H9 (cell line): Measurements from ENCODE around the gene TEX12. TPM values are rescaled to one million over a fixed set of nuclear protein-coding genes. Genes with fewer than 3 reads are reported as not detected.

Experiments used
- DNase-seq: peaks from one replicate; pipeline ENCODE4 v3.0.0-alpha.2; 2017
- H2AFZ ChIP-seq: one replicate; pipeline ENCODE4 v1.6.1; 2013; ENCODE audit warnings: mild to moderate bottlenecking, low read length, control low read depth, moderate library complexity
- H2AK5ac ChIP-seq: 2 replicates; pipeline ENCODE4 v1.6.1; 2013; ENCODE audit warnings: low read length, control low read depth, mixed read lengths; ENCODE audit not compliant: insufficient read length
- H2BK120ac ChIP-seq: one replicate; pipeline ENCODE4 v1.6.1; 2013; ENCODE audit warnings: low read depth, mild to moderate bottlenecking, low read length, control low read depth, inconsistent platforms; ENCODE audit not compliant: poor library complexity, severe bottlenecking
- H2BK12ac ChIP-seq: 2 replicates; pipeline ENCODE4 v1.6.1; 2013; ENCODE audit warnings: low read length, control low read depth, mixed read lengths, low read depth; ENCODE audit not compliant: insufficient read length
- H2BK15ac ChIP-seq: 2 replicates; pipeline ENCODE4 v1.6.1; 2013; ENCODE audit warnings: low read depth, low read length, control low read depth
- H2BK20ac ChIP-seq: one replicate; pipeline ENCODE4 v1.6.1; 2013; ENCODE audit warnings: low read depth, mild to moderate bottlenecking, low read length, control low read depth, inconsistent platforms; ENCODE audit not compliant: poor library complexity, severe bottlenecking
- H2BK5ac ChIP-seq: 2 replicates; pipeline ENCODE4 v1.6.1; 2013; ENCODE audit warnings: low read length, control low read depth, mixed read lengths; ENCODE audit not compliant: insufficient read length
- H3K14ac ChIP-seq: 2 replicates; pipeline ENCODE4 v1.6.1; 2013; ENCODE audit warnings: low read length, control low read depth; ENCODE audit not compliant: insufficient read depth
- H3K18ac ChIP-seq: 2 replicates; pipeline ENCODE4 v1.6.1; 2013; ENCODE audit warnings: low read depth, mild to moderate bottlenecking, mixed read lengths, low read length, control low read depth; ENCODE audit not compliant: insufficient read length
- H3K23ac ChIP-seq: 2 replicates; pipeline ENCODE4 v1.6.1; 2013; ENCODE audit warnings: low read length, control low read depth, mixed read lengths, low read depth; ENCODE audit not compliant: insufficient read length
- H3K23me2 ChIP-seq: 2 replicates; pipeline ENCODE4 v1.6.1; 2013; ENCODE audit warnings: low read depth, mild to moderate bottlenecking, mixed read lengths, low read length, control low read depth; ENCODE audit not compliant: insufficient read length, poor library complexity, severe bottlenecking
- H3K27ac ChIP-seq: 2 replicates; pipeline ENCODE4 v1.5.1; 2013; ENCODE audit warnings: low read length, control low read depth, mixed read lengths, low read depth; ENCODE audit not compliant: insufficient read length
- H3K27me3 ChIP-seq: 2 replicates; pipeline ENCODE4 v1.6.1; 2013; ENCODE audit warnings: low read length, control low read depth, inconsistent platforms; ENCODE audit not compliant: insufficient read depth
- H3K4ac ChIP-seq: 2 replicates; pipeline ENCODE4 v1.6.1; 2013; ENCODE audit warnings: low read depth, mild to moderate bottlenecking, control low read depth, inconsistent platforms, low read length, moderate library complexity
- H3K4me1 ChIP-seq: 2 replicates; pipeline ENCODE4 v1.6.1; 2013; ENCODE audit warnings: low read length, control low read depth, inconsistent platforms; ENCODE audit not compliant: insufficient read depth
- H3K4me2 ChIP-seq: 2 replicates; pipeline ENCODE4 v1.6.1; 2013; ENCODE audit warnings: low read length, control low read depth, mixed read lengths; ENCODE audit not compliant: insufficient read length, insufficient read depth
- H3K56ac ChIP-seq: 2 replicates; pipeline ENCODE4 v1.6.1; 2013; ENCODE audit warnings: low read depth, mild to moderate bottlenecking, mixed read lengths, low read length, control low read depth; ENCODE audit not compliant: insufficient read length
- H3K79me1 ChIP-seq: 2 replicates; pipeline ENCODE4 v1.6.1; 2013; ENCODE audit warnings: low read depth, mild to moderate bottlenecking, moderate library complexity, low read length, control low read depth, inconsistent platforms; ENCODE audit not compliant: insufficient read depth, poor library complexity, severe bottlenecking
- H3K79me2 ChIP-seq: 2 replicates; pipeline ENCODE4 v1.6.1; 2013; ENCODE audit warnings: low read length, control low read depth, inconsistent platforms; ENCODE audit not compliant: insufficient read depth
- H3K9ac ChIP-seq: 2 replicates; pipeline ENCODE4 v1.6.1; 2013; ENCODE audit warnings: low read length, control low read depth, mixed read lengths; ENCODE audit not compliant: insufficient read length; ENCODE audit errors: extremely low read depth
- H3K9me3 ChIP-seq: one replicate; pipeline ENCODE4 v1.6.1; 2013; ENCODE audit warnings: low read depth, low read length, inconsistent platforms; ENCODE audit not compliant: control insufficient read depth
- H3T11ph ChIP-seq: one replicate; pipeline ENCODE4 v1.6.1; 2013; ENCODE audit warnings: mild to moderate bottlenecking, low read length, control low read depth, inconsistent platforms
- H4K20me1 ChIP-seq: one replicate; pipeline ENCODE4 v1.6.1; 2013; ENCODE audit not compliant: control insufficient read depth, insufficient read length, insufficient read depth
- H4K5ac ChIP-seq: 2 replicates; pipeline ENCODE4 v1.6.1; 2013; ENCODE audit warnings: low read depth, mild to moderate bottlenecking, mixed read lengths, low read length, control low read depth; ENCODE audit not compliant: insufficient read length
- H4K8ac ChIP-seq: replicated peaks from 2 replicates; pipeline ENCODE4 v1.6.1; 2013; ENCODE audit warnings: low read length, control low read depth, mixed read lengths, low read depth; ENCODE audit not compliant: insufficient read length
- H4K91ac ChIP-seq: 2 replicates; pipeline ENCODE4 v1.6.1; 2013; ENCODE audit warnings: low read depth, mild to moderate bottlenecking, moderate library complexity, mixed read lengths, low read length, control low read depth; ENCODE audit not compliant: insufficient read length
- H3K27ac Mint-ChIP-seq, 3 experiments: 2 replicates in 2 of 3; 3 replicates in 1 of 3; pipeline ENCODE4 v1.8.0; 2020 to 2021; ENCODE audit warnings: mixed read lengths in 3 of 3, mild to moderate bottlenecking in 1 of 3, moderate library complexity in 1 of 3
- H3K27me3 Mint-ChIP-seq: 2 replicates; pipeline ENCODE4 v1.8.0; 2021; ENCODE audit warnings: low read depth, mild to moderate bottlenecking, moderate library complexity, mixed read lengths
- H3K36me3 Mint-ChIP-seq, 3 experiments: 2 replicates in 2 of 3; 3 replicates in 1 of 3; pipeline ENCODE4 v1.8.0; 2020 to 2021; ENCODE audit warnings: low read depth in 3 of 3, mixed read lengths in 3 of 3; ENCODE audit not compliant: insufficient read depth in 1 of 3
- H3K4me1 Mint-ChIP-seq, 2 experiments: 2 replicates each; pipeline ENCODE4 v1.8.0; 2020; ENCODE audit warnings: mixed read lengths in 2 of 2
- H3K4me3 Mint-ChIP-seq, 2 experiments: 2 replicates in 1 of 2; 3 replicates in 1 of 2; pipeline ENCODE4 v1.8.0; 2020 to 2021; ENCODE audit warnings: mild to moderate bottlenecking in 2 of 2, mixed read lengths in 2 of 2, moderate library complexity in 1 of 2
- H3K9me3 Mint-ChIP-seq, 2 experiments: 2 replicates in 1 of 2; 3 replicates in 1 of 2; pipeline ENCODE4 v1.8.0; 2020; ENCODE audit warnings: mild to moderate bottlenecking in 2 of 2, mixed read lengths in 2 of 2, moderate library complexity in 1 of 2
- WGBS: extraction: QIAGEN DNeasy Blood & Tissue Kit; methylation state at CpG from one replicate; pipeline ENCODE4 v1.1.7; 2013; ENCODE audit warnings: missing lambda C conversion rate, low lambda C conversion rate, mixed read lengths; ENCODE audit not compliant: insufficient read length; ENCODE audit errors: extremely low coverage; 5-methylcytosine and 5-hydroxymethylcytosine counted together
- total RNA-seq: library from RNA; stranded (reverse); gene quantifications from 2 replicates; pipeline ENCODE4 v1.2.1, GENCODE V29; 2021
- TF ChIP-seq, protein P1 (sequence below): fragments of 200-600 bp; sonication (generic); conservative IDR thresholded peaks from 3 replicates; pipeline ENCODE4 v1.8.0; 2021; ENCODE audit warnings: antibody characterized with exemption, mild to moderate bottlenecking

The TEX12 gene
- total RNA-seq, 1 experiment from 2014 or later = 0.31 TPM

DNA sequence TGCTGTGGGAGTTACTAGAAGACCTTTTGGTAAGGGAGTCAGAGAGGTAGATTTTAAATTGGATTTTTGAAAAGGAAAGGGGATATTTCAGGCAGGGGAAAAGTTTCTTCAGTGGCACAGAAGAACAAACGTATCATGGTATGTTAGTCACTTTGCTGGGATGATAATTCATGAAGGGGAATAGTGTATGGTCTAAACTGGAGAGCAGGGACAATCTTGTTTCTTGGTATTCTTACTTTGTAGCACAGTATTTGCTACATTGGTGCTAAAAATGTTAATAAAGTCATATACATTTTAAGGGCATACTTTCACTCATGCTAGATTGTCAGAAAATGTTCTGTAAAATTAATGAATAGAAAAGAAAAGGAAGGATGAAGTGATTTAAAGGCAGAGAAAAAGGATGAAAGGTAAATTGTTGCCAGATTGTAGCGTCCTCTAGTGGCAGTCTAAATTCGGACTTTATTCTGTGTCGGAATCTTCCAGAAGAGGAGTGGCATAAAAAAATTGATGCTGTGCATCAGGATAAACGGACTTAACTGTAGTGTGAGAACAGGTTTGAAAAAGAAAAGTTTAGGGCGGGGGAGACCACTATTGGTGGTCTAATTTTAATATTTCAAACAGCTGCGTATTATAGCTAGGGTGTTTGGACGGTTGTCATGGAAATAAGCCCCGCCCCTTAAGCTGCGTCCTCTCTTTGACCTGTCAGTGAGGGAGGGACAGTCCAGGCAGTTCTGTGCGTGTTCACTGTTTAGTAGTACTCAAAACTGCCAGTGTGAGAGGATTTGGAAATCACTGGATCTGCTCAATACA, 7.8 kb downstream of the TEX12 start, which contains the start of gene BCO2:
TSS of gene BCO2 (plus strand) at position 724 of the 810 bp plus-strand sequence. CDS start 90 bp downstream, outside the sequence.
- no peaks in the 10 kb centered on the region for H3K4me1 ChIP-seq
- no peak within 1 kb of the TSS for H3K18ac ChIP-seq
- TF ChIP-seq, protein P1, sequence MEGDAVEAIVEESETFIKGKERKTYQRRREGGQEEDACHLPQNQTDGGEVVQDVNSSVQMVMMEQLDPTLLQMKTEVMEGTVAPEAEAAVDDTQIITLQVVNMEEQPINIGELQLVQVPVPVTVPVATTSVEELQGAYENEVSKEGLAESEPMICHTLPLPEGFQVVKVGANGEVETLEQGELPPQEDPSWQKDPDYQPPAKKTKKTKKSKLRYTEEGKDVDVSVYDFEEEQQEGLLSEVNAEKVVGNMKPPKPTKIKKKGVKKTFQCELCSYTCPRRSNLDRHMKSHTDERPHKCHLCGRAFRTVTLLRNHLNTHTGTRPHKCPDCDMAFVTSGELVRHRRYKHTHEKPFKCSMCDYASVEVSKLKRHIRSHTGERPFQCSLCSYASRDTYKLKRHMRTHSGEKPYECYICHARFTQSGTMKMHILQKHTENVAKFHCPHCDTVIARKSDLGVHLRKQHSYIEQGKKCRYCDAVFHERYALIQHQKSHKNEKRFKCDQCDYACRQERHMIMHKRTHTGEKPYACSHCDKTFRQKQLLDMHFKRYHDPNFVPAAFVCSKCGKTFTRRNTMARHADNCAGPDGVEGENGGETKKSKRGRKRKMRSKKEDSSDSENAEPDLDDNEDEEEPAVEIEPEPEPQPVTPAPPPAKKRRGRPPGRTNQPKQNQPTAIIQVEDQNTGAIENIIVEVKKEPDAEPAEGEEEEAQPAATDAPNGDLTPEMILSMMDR = peak; percentile 96
- no peaks in the 10 kb centered on the region for H3K79me2 ChIP-seq
- WGBS = no CpG with 5 or more reads among the region's 11 CpGs
- Mint-ChIP-seq H3K36me3 (no peaks in the 10 kb centered on the region), H3K27ac (peak within 1 kb of the TSS in 1 of 3 experiments; percentile 78; a peak in 2 of 7 replicates), H3K9me3 (no peaks in the 10 kb centered on the region), H3K27me3 (peaks cover 13% of the 10 kb centered on the region), H3K4me1 (0 out of 4 replicates have a peak, but pooled peaks cover 0 to 2% of the 10 kb centered on the region in 2 experiments), H3K4me3 (peak within 1 kb of the TSS; percentile 31 to 75)
- no peak within 1 kb of the TSS for H4K8ac ChIP-seq
- H2BK15ac ChIP-seq = no peak within 1 kb of the TSS
- no peak within 1 kb of the TSS for H3K14ac ChIP-seq
- no peak within 1 kb of the TSS for H3K27ac ChIP-seq
- no peak within 1 kb of the TSS for H3K4ac ChIP-seq
- peak within 1 kb of the TSS; percentile 35 for H3K4me2 ChIP-seq
- H3K79me1 ChIP-seq = no peaks in the 10 kb centered on the region
- no peak within 1 kb of the TSS for H2BK20ac ChIP-seq
- H3K9me3 ChIP-seq = no peaks in the 10 kb centered on the region
- no peak within 1 kb of the TSS for H3K23ac ChIP-seq
- H3T11ph ChIP-seq = no peak within 1 kb of the TSS
- H3K56ac ChIP-seq = no peak within 1 kb of the TSS
- H3K9ac ChIP-seq = no peak within 1 kb of the TSS
- no peak within 1 kb of the TSS for H2AK5ac ChIP-seq
- H2BK5ac ChIP-seq = no peak within 1 kb of the TSS
- H2BK120ac ChIP-seq = no peak within 1 kb of the TSS
- no peaks in the 10 kb centered on the region for H3K27me3 ChIP-seq
- H4K5ac ChIP-seq = no peak within 1 kb of the TSS
- no peaks in the 10 kb centered on the region for H3K23me2 ChIP-seq
- DNase-seq = peak; percentile 67
- H4K20me1 ChIP-seq = no peaks in the 10 kb centered on the region
- no peak within 1 kb of the TSS for H4K91ac ChIP-seq
- no peak within 1 kb of the TSS for H2BK12ac ChIP-seq
- H2AFZ ChIP-seq = no peak within 1 kb of the TSS
